Keratinocyte (primary cell): ENCODE data around the gene CDS2. TPM values are rescaled to one million over a fixed set of nuclear protein-coding genes. Genes with fewer than 3 reads are reported as not detected.

Source experiments
- DNase-seq: peaks from one replicate; pipeline ENCODE4 v3.0.0-alpha.2; 2011; ENCODE audit warnings: low read depth, missing footprints, low spot score
- FAIRE-seq: peaks from 2 replicates; lab custom pipeline; 2011; peaks lifted over from hg19 to GRCh38; lab: Jason Lieb, UNC
- H2AFZ ChIP-seq: 2 replicates; pipeline ENCODE4 v1.6.0; 2012; ENCODE audit warnings: low read length, control low read depth, inconsistent platforms; ENCODE audit not compliant: control insufficient read depth
- H3K27ac ChIP-seq: 2 replicates; pipeline ENCODE4 v1.5.1; 2011; ENCODE audit warnings: low read length; ENCODE audit not compliant: control insufficient read depth, insufficient read depth
- H3K27me3 ChIP-seq: 3 replicates; pipeline ENCODE4 v1.6.0; 2011; ENCODE audit warnings: low read length; ENCODE audit not compliant: control insufficient read depth, insufficient read depth; ENCODE audit errors: extremely low read depth
- H3K36me3 ChIP-seq, 2 experiments: 2 replicates in 1 of 2; 3 replicates in 1 of 2; pipeline ENCODE4 v1.5.1; 2011; ENCODE audit warnings: low read length in 2 of 2, mild to moderate bottlenecking in 1 of 2; ENCODE audit not compliant: control insufficient read depth in 2 of 2, insufficient read depth in 2 of 2; ENCODE audit errors: extremely low read depth in 1 of 2
- H3K4me1 ChIP-seq: 3 replicates; pipeline ENCODE4 v1.5.1; 2011; ENCODE audit warnings: low read length; ENCODE audit not compliant: control insufficient read depth, insufficient read depth; ENCODE audit errors: extremely low read depth
- H3K4me2 ChIP-seq: 3 replicates; pipeline ENCODE4 v1.6.0; 2011; ENCODE audit warnings: low read depth, low read length; ENCODE audit not compliant: control insufficient read depth, insufficient read depth; ENCODE audit errors: extremely low read depth
- H3K4me3 ChIP-seq, 3 experiments: fragments of 200-600 bp in 1 of 3; sonication (generic) in 1 of 3; 2 replicates in 2 of 3; 3 replicates in 1 of 3; pipeline ENCODE4 v1.5.1; 2011 to 2016; ENCODE audit warnings: low read length in 3 of 3, mild to moderate bottlenecking in 3 of 3, control low read depth in 2 of 3, inconsistent platforms in 1 of 3, low read depth in 1 of 3, mixed read lengths in 1 of 3, mixed run types in 1 of 3, moderate library complexity in 1 of 3; ENCODE audit not compliant: control insufficient read depth in 2 of 3, insufficient read depth in 2 of 3; ENCODE audit errors: extremely low read depth in 1 of 3
- H3K79me2 ChIP-seq: 2 replicates; pipeline ENCODE4 v1.6.0; 2012; ENCODE audit warnings: low read length; ENCODE audit not compliant: control insufficient read depth, insufficient read depth
- H3K9ac ChIP-seq: 3 replicates; pipeline ENCODE4 v1.6.0; 2011; ENCODE audit warnings: low read length; ENCODE audit not compliant: control insufficient read depth, insufficient read depth; ENCODE audit errors: extremely low read depth
- H3K9me1 ChIP-seq: 3 replicates; pipeline ENCODE4 v1.6.0; 2011; ENCODE audit warnings: low read length; ENCODE audit not compliant: control insufficient read depth, insufficient read depth; ENCODE audit errors: extremely low read depth
- H3K9me3 ChIP-seq: 2 replicates; pipeline ENCODE4 v1.5.1; 2012; ENCODE audit warnings: low read depth, low read length; ENCODE audit not compliant: control insufficient read depth
- H4K20me1 ChIP-seq: 3 replicates; pipeline ENCODE4 v1.6.0; 2011; ENCODE audit warnings: low read length; ENCODE audit not compliant: control insufficient read depth, insufficient read depth; ENCODE audit errors: extremely low read depth
- EZH2 ChIP-seq: IDR thresholded peaks from one replicate; pipeline ENCODE4 v1.6.1; 2012; ENCODE audit warnings: inconsistent platforms, mild to moderate bottlenecking, low read length, moderate library complexity
- dilution Hi-C: fragments of 300-500 bp; cut with MboI; formaldehyde crosslinking; loops from one replicate; pipeline ENCODE4 v1.7.0; 2020; ENCODE audit warnings: low sequenced_read_pairs; ENCODE audit not compliant: extremely low pct_ligation_motif_present
- polyA plus RNA-seq, 5 experiments: library from polyadenylated mRNA; depleted of rRNA in 3 of 5; stranded (reverse) in 3 of 5; stranded (forward) in 1 of 5; unstranded in 1 of 5; fragments of >200 nt; gene quantifications; 1 replicate in 1 of 5; 2 replicates in 3 of 5; 3 replicates in 1 of 5; pipeline versions ENCODE4 v1.2.1 to v1.2.3, GENCODE V29; 2011 to 2012; ENCODE audit warnings: missing spikeins in 2 of 5, low read depth in 1 of 5, low replicate concordance in 1 of 5
- TF ChIP-seq, protein P1 (sequence below), 3 experiments: IDR thresholded peaks in 1 of 3; conservative IDR thresholded peaks in 1 of 3; optimal IDR thresholded peaks in 1 of 3; 2 replicates in 2 of 3; 3 replicates in 1 of 3; pipeline versions ENCODE3 to v1.5.1; 2011; ENCODE audit warnings: low read length in 3 of 3, mild to moderate bottlenecking in 3 of 3, moderate library complexity in 2 of 3, control low read depth in 1 of 3, inconsistent platforms in 1 of 3; ENCODE audit not compliant: insufficient read depth in 2 of 3; ENCODE audit errors: extremely low read depth in 1 of 3

The CDS2 gene
- polyA plus RNA-seq, 1 donor (not counting 4 experiments of a cell fraction or from before 2014, with no cell fraction given): 67.1 TPM

DNA sequence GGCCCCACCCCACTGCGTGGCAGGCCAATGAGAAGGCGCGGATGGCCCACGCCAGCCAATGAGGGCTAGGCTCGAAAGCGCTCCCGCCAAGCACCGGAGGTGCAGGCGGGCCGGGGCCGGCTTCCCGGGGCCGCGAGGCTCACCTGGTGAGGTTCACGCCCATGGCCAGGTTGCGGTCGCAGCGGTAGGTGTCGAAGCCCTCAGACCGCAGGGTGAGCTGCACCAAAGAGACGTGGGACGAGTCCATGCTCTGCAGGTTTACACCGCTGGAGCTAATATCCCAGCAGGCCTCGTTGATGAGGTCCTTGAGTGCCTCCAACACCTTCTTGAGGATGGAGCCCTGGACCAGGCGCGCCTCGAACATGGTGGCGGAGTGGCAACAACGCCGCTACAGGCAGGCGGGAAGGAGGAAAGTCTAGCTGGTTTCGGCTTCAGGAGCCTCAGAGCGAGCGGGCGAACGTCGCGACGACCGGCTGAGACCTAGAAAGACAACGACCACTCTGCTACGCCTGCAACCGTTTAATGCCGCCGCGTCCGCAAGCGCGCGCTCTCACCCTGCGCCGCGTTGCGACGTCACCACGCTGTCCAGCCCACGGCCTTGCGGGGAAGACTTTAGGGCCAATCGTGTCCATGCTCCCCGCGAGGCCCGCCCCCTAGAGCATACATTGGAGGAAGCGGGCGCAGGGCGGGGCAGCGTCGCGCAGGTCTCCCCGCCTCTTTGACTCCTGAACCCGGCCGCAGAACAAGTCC is 7.2 kb upstream of the CDS2 start, which contains the start of gene PCNA:
PCNA (minus strand) TSS at position 524 of the 750 bp plus-strand sequence; CDS start at position 364, 160 bp downstream.
- dilution Hi-C loops: no loop called here
- TF ChIP-seq, protein P1, sequence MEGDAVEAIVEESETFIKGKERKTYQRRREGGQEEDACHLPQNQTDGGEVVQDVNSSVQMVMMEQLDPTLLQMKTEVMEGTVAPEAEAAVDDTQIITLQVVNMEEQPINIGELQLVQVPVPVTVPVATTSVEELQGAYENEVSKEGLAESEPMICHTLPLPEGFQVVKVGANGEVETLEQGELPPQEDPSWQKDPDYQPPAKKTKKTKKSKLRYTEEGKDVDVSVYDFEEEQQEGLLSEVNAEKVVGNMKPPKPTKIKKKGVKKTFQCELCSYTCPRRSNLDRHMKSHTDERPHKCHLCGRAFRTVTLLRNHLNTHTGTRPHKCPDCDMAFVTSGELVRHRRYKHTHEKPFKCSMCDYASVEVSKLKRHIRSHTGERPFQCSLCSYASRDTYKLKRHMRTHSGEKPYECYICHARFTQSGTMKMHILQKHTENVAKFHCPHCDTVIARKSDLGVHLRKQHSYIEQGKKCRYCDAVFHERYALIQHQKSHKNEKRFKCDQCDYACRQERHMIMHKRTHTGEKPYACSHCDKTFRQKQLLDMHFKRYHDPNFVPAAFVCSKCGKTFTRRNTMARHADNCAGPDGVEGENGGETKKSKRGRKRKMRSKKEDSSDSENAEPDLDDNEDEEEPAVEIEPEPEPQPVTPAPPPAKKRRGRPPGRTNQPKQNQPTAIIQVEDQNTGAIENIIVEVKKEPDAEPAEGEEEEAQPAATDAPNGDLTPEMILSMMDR (optimal IDR thresholded peaks at IDR 0.05 in 1 of 3, IDR thresholded peaks at IDR 0.05 in 1 of 3, conservative IDR thresholded peaks at IDR 0.05 in 1 of 3; ENCODE audit: extremely low read depth in 1 of 3, insufficient read depth in 2 of 3, low read length in 3 of 3): no peak
- TF ChIP-seq EZH2: no peak
- DNase-seq: peak; percentile 84
- Histone ChIP-seq H3K4me1 (peaks cover 2% of the 10 kb centered on the region), H2AFZ (peak within 1 kb of the TSS; percentile 97), H3K79me2 (peaks cover 39% of the 10 kb centered on the region), H3K27ac (peak within 1 kb of the TSS; percentile 84), H4K20me1 (no peaks in the 10 kb centered on the region), H3K4me3 (peak within 1 kb of the TSS; percentile 63 to 93 (median 80)), H3K36me3 (peaks cover 11 to 14% of the 10 kb centered on the region in 2 experiments), H3K9ac (peak within 1 kb of the TSS; percentile 88), H3K9me3 (no peaks in the 10 kb centered on the region), H3K9me1 (no peaks in the 10 kb centered on the region), H3K4me2 (peak within 1 kb of the TSS; percentile 61), H3K27me3 (no peaks in the 10 kb centered on the region)
- no peak for FAIRE-seq

DNA sequence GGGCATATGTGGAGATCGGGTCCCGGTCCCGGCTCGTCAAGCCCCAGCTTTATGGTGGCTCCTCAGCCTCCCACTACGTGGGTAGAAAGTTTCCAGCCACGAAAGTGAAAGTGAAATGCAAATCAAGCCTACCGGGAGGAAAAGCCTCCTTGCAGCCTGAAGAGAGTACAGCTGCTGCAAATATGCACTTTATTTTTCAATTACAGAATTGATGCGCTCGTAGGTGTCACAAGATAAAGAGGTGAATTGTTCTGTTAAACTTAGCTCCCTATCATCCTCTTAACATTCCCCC is 6.7 kb upstream of the CDS2 start:
- H3K9ac ChIP-seq: peak overlapping the region; percentile 88
- DNase-seq (no peak), FAIRE-seq (peak; percentile 78)
- H3K9me1 ChIP-seq: no peaks in the 10 kb centered on the region
- H3K4me2 ChIP-seq: peak overlapping the region; percentile 61
- no peaks in the 10 kb centered on the region for H4K20me1 ChIP-seq
- peaks cover 11 to 14% of the 10 kb centered on the region in 2 experiments for H3K36me3 ChIP-seq
- peaks cover 39% of the 10 kb centered on the region for H3K79me2 ChIP-seq
- dilution Hi-C loops: no loop called here
- peak overlapping the region; percentile 81 for H2AFZ ChIP-seq
- TF ChIP-seq, protein P1 (optimal IDR thresholded peaks at IDR 0.05 in 1 of 3, IDR thresholded peaks at IDR 0.05 in 1 of 3, conservative IDR thresholded peaks at IDR 0.05 in 1 of 3; ENCODE audit: extremely low read depth in 1 of 3, insufficient read depth in 2 of 3, low read length in 3 of 3): no peak
- no peak for TF ChIP-seq EZH2
- H3K4me1 ChIP-seq: peaks cover 2% of the 10 kb centered on the region
- peak overlapping the region; percentile 81 for H3K27ac ChIP-seq
- H3K27me3 ChIP-seq: no peaks in the 10 kb centered on the region
- no peaks in the 10 kb centered on the region for H3K9me3 ChIP-seq
- peak overlapping the region; percentile 63 to 93 (median 80) for H3K4me3 ChIP-seq
